AG04450 (cell line): ENCODE measurements around the gene CYP3A7. TPM values are rescaled to one million over a fixed set of nuclear protein-coding genes. Genes with fewer than 3 reads are reported as not detected.
"Not testable (repeated sequence)": the region's sequence is repeated elsewhere in the genome, so short reads cannot be mapped to it uniquely, and the experiment has no call there.

Experiments
- CTCF ChIA-PET: fragments of 300-600, 350-600 bp; formaldehyde crosslinking; extraction: SDS; loops from one replicate; lab custom pipeline; 2022; ENCODE audit warnings: antibody characterized with exemption, inconsistent platforms; lab: Charles Lee
- POLR2A ChIA-PET: fragments of 350-600 bp; formaldehyde crosslinking; extraction: SDS; loops from one replicate; lab custom pipeline; 2021; ENCODE audit warnings: antibody characterized with exemption, inconsistent platforms; lab: Yijun Ruan, JAX
- DNase-seq: peaks from one replicate; pipeline ENCODE4 v3.0.0-alpha.2; 2011; ENCODE audit warnings: low read depth, low spot score
- H3K27ac ChIP-seq: one replicate; pipeline ENCODE4 v1.5.1; 2012; ENCODE audit warnings: low read depth, low read length, control low read depth
- H3K27me3 ChIP-seq: one replicate; pipeline ENCODE4 v1.6.0; 2012; ENCODE audit warnings: low read length; ENCODE audit not compliant: control insufficient read depth, insufficient read depth
- H3K4me3 ChIP-seq: 2 replicates; pipeline ENCODE4 v1.5.1; 2011; ENCODE audit warnings: mild to moderate bottlenecking, low read depth, low read length, control low read depth
- H3K9me3 ChIP-seq: 2 replicates; pipeline ENCODE4 v1.5.1; 2012; ENCODE audit warnings: low read length; ENCODE audit not compliant: control insufficient read depth, insufficient read depth
- CTCF ChIP-seq: IDR thresholded peaks from 2 replicates; pipeline ENCODE4 v1.5.1; 2011; ENCODE audit warnings: low read depth, low read length, control low read depth, inconsistent platforms
- polyA plus RNA-seq: library from polyadenylated mRNA; depleted of rRNA; stranded (reverse); fragments of >200 nt; gene quantifications from 2 replicates; pipeline ENCODE4 v1.2.3, GENCODE V29; 2011

Gene CYP3A7
- polyA plus RNA-seq, 1 experiment, result 0.17 TPM

- no peaks in the 10 kb centered on the region for H3K9me3 ChIP-seq
- CTCF ChIA-PET, result no interaction called here
- no peak for TF ChIP-seq CTCF
- no peak overlapping the region for H3K4me3 ChIP-seq
- peaks cover 7% of the 10 kb centered on the region for H3K27me3 ChIP-seq
- no peak overlapping the region for H3K27ac ChIP-seq
- POLR2A ChIA-PET, result no interaction called here
- no peak for DNase-seq
These were observed 43.9 kb upstream of the CYP3A7 start for GRCh38 chr7:99778880-99779279.

GRCh38 chr7:99773395-99773794 is 38.4 kb upstream of the CYP3A7 start:
- CTCF ChIA-PET, H3K27me3 ChIP-seq, POLR2A ChIA-PET, DNase-seq, H3K27ac ChIP-seq, H3K9me3 ChIP-seq, H3K4me3 ChIP-seq: not testable (repeated sequence)

- Histone ChIP-seq H3K9me3 (no peaks in the 10 kb centered on the region), H3K27ac (no peak overlapping the region), H3K4me3 (no peak overlapping the region), H3K27me3 (no peaks in the 10 kb centered on the region)
- no peak for DNase-seq
- POLR2A ChIA-PET, result no interaction called here
- CTCF ChIA-PET, result no interaction called here
- TF ChIP-seq CTCF, result no peak
These were observed 37.6 kb upstream of the CYP3A7 start for GRCh38 chr7:99772565-99772964.

GRCh38 chr7:99769494-99769893 is 34.5 kb upstream of the CYP3A7 start:
- POLR2A ChIA-PET, H3K4me3 ChIP-seq, H3K9me3 ChIP-seq, CTCF ChIA-PET, H3K27ac ChIP-seq, H3K27me3 ChIP-seq, DNase-seq: not testable (repeated sequence)

- no peak overlapping the region for H3K4me3 ChIP-seq
- no peaks in the 10 kb centered on the region for H3K9me3 ChIP-seq
- no peak for DNase-seq
- peaks cover 2% of the 10 kb centered on the region for H3K27me3 ChIP-seq
- POLR2A ChIA-PET, result no interaction called here
- TF ChIP-seq CTCF, result no peak
- CTCF ChIA-PET, result no interaction called here
- H3K27ac ChIP-seq, result no peak overlapping the region
These were observed 33.5 kb upstream of the CYP3A7 start for GRCh38 chr7:99768471-99768870.

GRCh38 chr7:99767662-99768061 is 32.7 kb upstream of the CYP3A7 start:
- H3K4me3 ChIP-seq, result no peak overlapping the region
- peaks cover 2% of the 10 kb centered on the region for H3K27me3 ChIP-seq
- ChIA-PET POLR2A (no interaction called here), CTCF (no interaction called here)
- DNase-seq, result no peak
- no peak for TF ChIP-seq CTCF
- H3K9me3 ChIP-seq, result no peaks in the 10 kb centered on the region
- no peak overlapping the region for H3K27ac ChIP-seq
